ENCODE measurements around the gene LMAN1L.

GRCh38 chr15:74847432-74847831, 34.8 kb downstream of the LMAN1L start:
- TF ChIP-seq CTCF (IDR thresholded peaks at IDR 0.05): no peak
- no peak for TF ChIP-seq ZFX (IDR thresholded peaks at IDR 0.05; ENCODE audit: borderline replicate concordance)
